ENCODE data around the gene FNDC3B.

The FNDC3B gene

GRCh38 chr3:172312711-172313110, 273.3 kb downstream of the FNDC3B start:
- no peaks in the 10 kb centered on the region for H3F3A ChIP-seq (ENCODE audit: insufficient read depth, low read length)
- H3K4me3 ChIP-seq (ENCODE audit: low read depth, low read length, poor library complexity, severe bottlenecking), result no peak overlapping the region
- TF ChIP-seq CTCF (IDR thresholded peaks at IDR 0.05; ENCODE audit: low read length), result no peak
- TF ChIP-seq EZH2 (IDR thresholded peaks at IDR 0.05; ENCODE audit: borderline replicate concordance, low read length), result no peak
- H3K27ac ChIP-seq (ENCODE audit: low read depth, low read length, poor library complexity, severe bottlenecking), result no peak overlapping the region
- H4K20me1 ChIP-seq (ENCODE audit: insufficient read depth, low read length), result no peaks in the 10 kb centered on the region
- no peak overlapping the region for H3K9ac ChIP-seq (ENCODE audit: low read length)
- H3K79me2 ChIP-seq (ENCODE audit: insufficient read depth, low read length), result no peaks in the 10 kb centered on the region
- H3K9me2 ChIP-seq (ENCODE audit: low read depth, low read length), result no peaks in the 10 kb centered on the region
- no peaks in the 10 kb centered on the region for H3K9me3 ChIP-seq (ENCODE audit: low read length)
- no peaks in the 10 kb centered on the region for H3K36me3 ChIP-seq (ENCODE audit: insufficient read depth, low read length)
- no peaks in the 10 kb centered on the region for H3K27me3 ChIP-seq (ENCODE audit: insufficient read depth, low read length)
- H3K4me1 ChIP-seq (ENCODE audit: insufficient read depth, low read length, severe bottlenecking), result no peaks in the 10 kb centered on the region
- H3K4me2 ChIP-seq (ENCODE audit: low read length), result no peak overlapping the region
- no peak overlapping the region for H2AFZ ChIP-seq (ENCODE audit: low read length)

GRCh38 chr3:172313671-172314070, 274.3 kb downstream of the FNDC3B start:
- Histone ChIP-seq H3K4me3 (ENCODE audit: low read depth, low read length, poor library complexity, severe bottlenecking) (no peak overlapping the region), H3K9me2 (ENCODE audit: low read depth, low read length) (no peaks in the 10 kb centered on the region), H3K4me2 (ENCODE audit: low read length) (no peak overlapping the region), H3K27me3 (ENCODE audit: insufficient read depth, low read length) (no peaks in the 10 kb centered on the region), H3K9ac (ENCODE audit: low read length) (no peak overlapping the region), H3K27ac (ENCODE audit: low read depth, low read length, poor library complexity, severe bottlenecking) (no peak overlapping the region), H3K36me3 (ENCODE audit: insufficient read depth, low read length) (no peaks in the 10 kb centered on the region), H3F3A (ENCODE audit: insufficient read depth, low read length) (no peaks in the 10 kb centered on the region), H3K79me2 (ENCODE audit: insufficient read depth, low read length) (no peaks in the 10 kb centered on the region), H3K4me1 (ENCODE audit: insufficient read depth, low read length, severe bottlenecking) (no peaks in the 10 kb centered on the region), H4K20me1 (ENCODE audit: insufficient read depth, low read length) (no peaks in the 10 kb centered on the region), H2AFZ (ENCODE audit: low read length) (no peak overlapping the region), H3K9me3 (ENCODE audit: low read length) (no peaks in the 10 kb centered on the region)
- no peak for TF ChIP-seq EZH2 (IDR thresholded peaks at IDR 0.05; ENCODE audit: borderline replicate concordance, low read length)
- TF ChIP-seq CTCF (IDR thresholded peaks at IDR 0.05; ENCODE audit: low read length), result no peak

- no peaks in the 10 kb centered on the region for H3K36me3 ChIP-seq (ENCODE audit: insufficient read depth, low read length)
- H4K20me1 ChIP-seq (ENCODE audit: insufficient read depth, low read length), result no peaks in the 10 kb centered on the region
- no peaks in the 10 kb centered on the region for H3K27me3 ChIP-seq (ENCODE audit: insufficient read depth, low read length)
- H3K9ac ChIP-seq (ENCODE audit: low read length), result no peak overlapping the region
- no peaks in the 10 kb centered on the region for H3K4me1 ChIP-seq (ENCODE audit: insufficient read depth, low read length, severe bottlenecking)
- H3K9me3 ChIP-seq (ENCODE audit: low read length), result no peaks in the 10 kb centered on the region
- H3K4me3 ChIP-seq (ENCODE audit: low read depth, low read length, poor library complexity, severe bottlenecking), result no peak overlapping the region
- TF ChIP-seq EZH2 (IDR thresholded peaks at IDR 0.05; ENCODE audit: borderline replicate concordance, low read length), result no peak
- no peak for TF ChIP-seq CTCF (IDR thresholded peaks at IDR 0.05; ENCODE audit: low read length)
- H3K79me2 ChIP-seq (ENCODE audit: insufficient read depth, low read length), result no peaks in the 10 kb centered on the region
- no peak overlapping the region for H2AFZ ChIP-seq (ENCODE audit: low read length)
- H3F3A ChIP-seq (ENCODE audit: insufficient read depth, low read length), result no peaks in the 10 kb centered on the region
- no peaks in the 10 kb centered on the region for H3K9me2 ChIP-seq (ENCODE audit: low read depth, low read length)
- H3K27ac ChIP-seq (ENCODE audit: low read depth, low read length, poor library complexity, severe bottlenecking), result no peak overlapping the region
- H3K4me2 ChIP-seq (ENCODE audit: low read length), result no peak overlapping the region
These were observed 275.3 kb downstream of the FNDC3B start for GRCh38 chr3:172314591-172315160.

Data from OCI-LY1 (cell line).